ENCODE data around the gene LRP1B.

The LRP1B gene

DNA sequence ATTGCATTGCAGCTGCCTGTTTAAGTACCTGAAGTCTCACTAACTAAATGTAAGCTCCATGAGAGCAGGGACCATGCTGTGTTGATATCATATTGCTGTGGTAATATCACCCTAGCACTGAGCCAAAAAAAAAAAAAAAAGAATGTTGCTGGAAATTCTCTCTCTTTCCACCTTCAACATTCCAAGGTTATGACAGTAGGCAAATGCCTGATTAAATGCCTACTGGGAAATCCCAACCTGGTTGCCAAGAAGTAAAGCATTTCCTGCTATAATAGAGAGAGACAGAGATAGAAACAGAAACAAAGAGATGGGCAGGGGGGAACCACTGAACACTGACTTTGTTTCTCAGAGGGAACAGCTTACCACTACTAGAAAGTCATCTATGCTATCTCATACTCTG is 1604.2 kb downstream of the LRP1B start:
- POLR2A ChIA-PET: no interaction called here
- no peak for DNase-seq (ENCODE audit: extremely low spot score)
- TF ChIP-seq, protein P1, sequence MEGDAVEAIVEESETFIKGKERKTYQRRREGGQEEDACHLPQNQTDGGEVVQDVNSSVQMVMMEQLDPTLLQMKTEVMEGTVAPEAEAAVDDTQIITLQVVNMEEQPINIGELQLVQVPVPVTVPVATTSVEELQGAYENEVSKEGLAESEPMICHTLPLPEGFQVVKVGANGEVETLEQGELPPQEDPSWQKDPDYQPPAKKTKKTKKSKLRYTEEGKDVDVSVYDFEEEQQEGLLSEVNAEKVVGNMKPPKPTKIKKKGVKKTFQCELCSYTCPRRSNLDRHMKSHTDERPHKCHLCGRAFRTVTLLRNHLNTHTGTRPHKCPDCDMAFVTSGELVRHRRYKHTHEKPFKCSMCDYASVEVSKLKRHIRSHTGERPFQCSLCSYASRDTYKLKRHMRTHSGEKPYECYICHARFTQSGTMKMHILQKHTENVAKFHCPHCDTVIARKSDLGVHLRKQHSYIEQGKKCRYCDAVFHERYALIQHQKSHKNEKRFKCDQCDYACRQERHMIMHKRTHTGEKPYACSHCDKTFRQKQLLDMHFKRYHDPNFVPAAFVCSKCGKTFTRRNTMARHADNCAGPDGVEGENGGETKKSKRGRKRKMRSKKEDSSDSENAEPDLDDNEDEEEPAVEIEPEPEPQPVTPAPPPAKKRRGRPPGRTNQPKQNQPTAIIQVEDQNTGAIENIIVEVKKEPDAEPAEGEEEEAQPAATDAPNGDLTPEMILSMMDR (IDR thresholded peaks at IDR 0.05; ENCODE audit: control extremely low read depth, extremely low read depth, low read depth, missing control alignments): no peak
- CTCF ChIA-PET: no interaction called here

DNA sequence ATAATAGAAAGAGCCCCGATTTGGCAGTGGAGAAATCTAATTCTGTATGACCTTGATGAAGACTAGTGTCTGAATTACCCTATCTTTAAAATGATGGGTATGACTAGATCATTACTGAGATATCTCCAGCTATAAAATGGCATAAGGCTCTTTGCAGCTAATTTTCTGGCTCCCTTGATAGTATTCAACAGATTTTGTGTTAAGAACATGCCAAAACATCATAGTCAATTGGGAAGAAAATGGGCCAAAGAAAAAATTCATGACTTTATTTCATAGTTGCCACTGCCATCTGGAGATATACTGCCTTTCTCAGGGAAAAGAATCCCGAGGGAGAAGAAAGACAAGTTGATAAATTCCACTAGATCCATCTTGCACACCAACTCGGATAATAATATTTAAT is 1618.7 kb downstream of the LRP1B start:
- no peak for DNase-seq (ENCODE audit: extremely low spot score)
- CTCF ChIA-PET: interaction anchor here (0.8 to 2.5 kb wide), 3 partner anchors 9 to 19 kb away, joined by 3 to 8 read pairs (median 3); no protein-coding TSS in a partner anchor

DNA sequence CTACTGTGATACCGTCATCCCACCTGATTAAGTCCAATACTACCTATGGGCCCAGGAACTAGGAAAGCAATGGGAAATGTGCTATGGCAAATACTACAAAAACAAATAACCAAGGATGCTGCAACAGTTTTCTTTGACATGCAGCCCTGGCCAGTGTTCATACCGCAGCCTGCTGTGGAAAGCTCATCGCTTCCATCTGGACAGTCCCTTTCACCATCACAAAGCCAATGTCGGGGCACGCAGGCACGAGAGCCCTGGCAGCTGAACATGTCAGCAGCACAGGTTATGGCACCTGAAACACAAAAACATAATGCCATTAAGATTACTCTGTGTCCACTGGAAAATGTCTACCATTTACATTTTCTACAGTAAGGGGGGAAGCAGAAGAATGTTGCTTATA is 1621.1 kb downstream of the LRP1B start:
- no peak for DNase-seq (ENCODE audit: extremely low spot score)
- TF ChIP-seq, protein P1 (IDR thresholded peaks at IDR 0.05; ENCODE audit: control extremely low read depth, extremely low read depth, low read depth, missing control alignments): no peak
- ChIA-PET POLR2A (no interaction called here), CTCF (no interaction called here)

More for the DNA sequence above, 1618.7 kb downstream of the LRP1B start:
- TF ChIP-seq, protein P1 (IDR thresholded peaks at IDR 0.05; ENCODE audit: control extremely low read depth, extremely low read depth, low read depth, missing control alignments): no peak
- POLR2A ChIA-PET: no interaction called here

DNA sequence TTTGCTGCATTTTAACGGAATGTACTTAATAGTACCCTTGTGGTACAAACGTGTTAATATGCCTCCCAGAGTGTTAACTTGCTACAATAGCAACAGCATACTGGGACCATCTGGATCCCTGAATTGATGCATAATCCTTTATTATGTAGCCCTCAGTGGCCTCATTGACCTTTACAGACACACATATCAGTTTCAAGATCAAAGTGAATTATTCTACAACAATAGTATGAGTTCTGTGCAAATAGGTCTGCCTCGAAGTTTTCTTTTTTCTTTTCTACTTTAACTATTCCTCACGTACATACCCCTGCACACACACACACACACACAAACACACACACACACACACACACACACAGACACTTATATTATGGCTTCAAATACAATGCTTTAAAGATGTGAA is 1622.1 kb downstream of the LRP1B start:
- DNase-seq (ENCODE audit: extremely low spot score): no peak
- TF ChIP-seq, protein P1 (IDR thresholded peaks at IDR 0.05; ENCODE audit: control extremely low read depth, extremely low read depth, low read depth, missing control alignments): no peak
- POLR2A ChIA-PET: no interaction called here
- CTCF ChIA-PET: no interaction called here

DNA sequence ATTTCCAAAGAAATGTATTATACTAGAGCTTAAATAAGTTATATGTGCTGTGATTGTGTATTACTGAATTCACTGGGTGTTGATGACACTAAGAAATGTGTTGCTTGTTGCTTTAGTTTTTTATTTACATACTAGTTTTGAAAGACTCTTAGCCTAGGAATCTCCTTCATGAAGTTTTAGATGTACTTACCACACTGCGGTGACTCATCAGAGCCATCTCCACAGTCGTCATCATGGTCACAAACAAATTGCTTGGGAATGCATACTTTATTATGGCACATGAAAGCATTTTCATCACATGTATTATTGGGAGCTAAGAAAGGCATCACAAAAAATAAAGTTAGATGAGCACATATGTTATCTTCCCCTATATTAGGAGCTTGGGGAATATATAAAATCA is 1624.2 kb downstream of the LRP1B start:
- ChIA-PET CTCF (no interaction called here), POLR2A (no interaction called here)
- TF ChIP-seq, protein P1 (IDR thresholded peaks at IDR 0.05; ENCODE audit: control extremely low read depth, extremely low read depth, low read depth, missing control alignments): no peak
- DNase-seq (ENCODE audit: extremely low spot score): no peak

DNA sequence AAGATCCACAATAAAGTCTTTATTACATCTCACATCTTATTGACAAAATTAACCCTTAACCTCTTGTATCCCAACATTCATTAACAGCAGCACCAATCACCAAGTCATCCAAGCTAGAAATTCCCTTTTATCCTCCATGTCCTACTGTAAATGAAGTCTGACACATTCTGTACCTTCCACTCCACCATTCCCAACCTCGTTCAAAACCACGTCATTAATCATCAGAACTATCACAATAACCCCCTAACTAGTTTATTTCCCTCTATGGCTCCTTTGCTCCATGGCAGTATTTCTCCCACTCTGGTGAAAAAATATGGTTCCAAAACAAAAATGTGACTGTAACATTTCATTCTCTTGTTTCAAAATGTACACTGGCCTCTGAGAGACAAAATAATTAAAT is 1626.2 kb downstream of the LRP1B start:
- ChIA-PET POLR2A (no interaction called here), CTCF (no interaction called here)
- TF ChIP-seq, protein P1 (IDR thresholded peaks at IDR 0.05; ENCODE audit: control extremely low read depth, extremely low read depth, low read depth, missing control alignments): no peak
- no peak for DNase-seq (ENCODE audit: extremely low spot score)

Measured in GM10248 (cell line).